NCI-H82 (cell line): ENCODE measurements around the gene CACNA1S.

ENCODE experiments used
- DNase-seq: peaks from one replicate; lab custom pipeline; 2025; lab: John Stamatoyannopoulos, UW

The CACNA1S gene

DNA sequence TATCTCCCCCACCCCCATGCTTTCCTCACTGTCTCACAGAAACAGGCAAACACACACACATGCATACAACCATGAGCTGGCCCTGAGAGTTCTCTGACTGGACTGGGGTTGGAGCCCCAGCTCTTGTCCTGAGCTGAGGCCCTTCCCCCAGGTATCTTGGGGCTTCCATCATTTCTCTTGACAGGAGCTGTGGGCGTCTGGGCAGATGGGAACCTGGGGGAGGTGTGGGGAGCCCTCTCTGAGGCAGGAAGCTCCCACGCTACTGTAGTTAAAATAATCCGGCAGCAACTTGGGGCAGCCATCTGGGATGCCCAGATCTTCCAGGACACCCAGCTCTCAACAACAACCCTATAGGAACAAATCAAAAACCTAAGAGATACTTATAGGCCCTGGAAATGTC lies 86.0 kb downstream of the CACNA1S start:
- DNase-seq, result peak; percentile 80

DNA sequence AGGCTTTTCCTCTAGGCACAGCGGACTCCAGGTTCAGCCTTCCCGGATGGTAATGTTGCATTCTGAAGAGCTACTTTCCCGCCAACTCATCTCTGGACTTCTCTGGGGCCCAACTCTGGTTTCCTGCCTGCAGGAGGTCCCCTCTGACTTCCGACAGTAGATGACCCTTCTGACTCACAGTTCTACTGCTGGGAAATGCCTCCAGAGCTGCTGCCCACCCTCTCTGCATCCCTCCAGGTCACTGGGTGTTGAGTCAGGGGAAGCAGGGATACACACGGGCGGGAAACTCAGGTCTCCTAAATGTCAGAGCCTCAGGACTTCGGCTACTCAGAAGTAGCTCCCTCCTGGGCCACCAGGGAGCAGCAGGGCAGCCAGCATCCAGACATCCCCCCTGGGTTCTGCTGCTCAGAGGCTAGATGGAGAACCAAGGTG lies 86.6 kb downstream of the CACNA1S start:
- peak; percentile 80 for DNase-seq

DNA sequence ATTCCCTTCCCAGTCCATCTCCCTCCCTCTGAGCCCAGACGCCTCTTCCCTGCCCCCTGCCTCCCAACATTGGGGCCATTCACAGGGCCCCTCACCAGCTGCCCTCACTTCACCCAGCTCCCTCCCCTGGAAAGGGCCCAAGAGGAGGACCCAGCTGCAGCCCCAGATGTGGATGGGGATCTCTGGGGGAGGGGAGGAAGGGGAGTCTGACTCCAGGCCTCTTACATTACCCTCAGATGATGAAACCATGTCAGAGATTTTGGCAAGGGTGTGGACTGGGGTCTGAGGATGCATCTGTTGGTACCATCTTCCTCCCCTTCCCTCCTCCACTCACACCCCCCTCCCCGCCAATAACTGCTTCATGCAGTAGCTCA lies 87.6 kb downstream of the CACNA1S start:
- DNase-seq, result no peak

DNA sequence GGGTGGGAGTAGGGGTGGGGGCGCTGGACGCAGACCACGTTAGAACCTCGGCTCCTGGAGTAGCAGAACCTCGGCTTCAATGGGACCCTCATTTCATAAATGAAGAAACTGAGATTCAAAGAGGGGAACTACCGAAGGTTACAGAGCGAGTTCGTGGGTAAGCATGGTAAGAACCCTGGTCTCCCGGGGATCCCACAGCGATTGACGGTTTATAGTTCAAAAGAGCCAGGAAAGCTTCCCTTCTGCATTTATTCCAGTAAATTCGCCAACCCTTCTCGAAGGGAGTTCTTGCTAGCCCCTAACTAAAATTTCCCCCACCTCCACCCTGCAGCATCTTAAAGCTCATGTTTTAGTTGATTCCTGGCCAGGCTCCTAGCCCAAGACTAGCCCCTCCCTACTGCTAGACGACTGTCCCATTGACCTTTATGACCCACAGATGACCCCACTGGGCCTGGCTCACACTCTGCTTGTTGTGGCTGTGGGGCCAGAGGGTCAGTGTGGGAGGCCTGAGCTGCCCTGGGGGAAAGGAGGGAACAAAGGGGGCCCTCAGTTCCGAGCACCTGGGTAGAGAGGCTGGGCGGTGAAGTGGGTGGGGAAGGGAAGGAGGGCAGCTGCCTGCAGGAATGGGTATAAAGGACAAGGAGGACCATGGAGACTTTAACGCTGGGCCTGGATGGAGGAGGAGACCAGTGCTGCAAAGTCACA lies 88.2 kb downstream of the CACNA1S start:
- no peak for DNase-seq

DNA sequence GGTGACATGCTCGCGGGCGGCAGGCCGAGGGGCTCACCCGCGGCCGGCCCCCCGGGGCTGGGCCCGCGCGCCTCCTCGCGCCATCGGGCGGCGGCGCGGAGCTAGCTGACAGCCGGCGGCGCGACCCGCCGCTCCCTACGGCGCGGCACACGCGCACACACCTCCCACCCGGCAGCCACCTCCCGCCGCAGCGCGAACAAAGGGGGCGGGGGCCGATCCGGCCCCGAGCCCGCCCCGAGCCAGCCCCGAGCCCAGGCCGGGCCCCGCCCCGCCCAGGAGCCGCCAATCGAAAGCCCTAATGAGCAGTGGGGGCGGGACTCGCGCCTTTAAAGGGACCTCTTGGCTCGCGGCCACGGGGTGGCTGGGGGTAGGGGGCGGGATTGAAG lies 88.7 kb downstream of the CACNA1S start, which contains the start of gene KIF21B:
KIF21B (minus strand) TSS at position 198 of the 386 bp plus-strand sequence. CDS start 331 bp downstream, outside the sequence.
- peak; percentile 99 for DNase-seq

DNA sequence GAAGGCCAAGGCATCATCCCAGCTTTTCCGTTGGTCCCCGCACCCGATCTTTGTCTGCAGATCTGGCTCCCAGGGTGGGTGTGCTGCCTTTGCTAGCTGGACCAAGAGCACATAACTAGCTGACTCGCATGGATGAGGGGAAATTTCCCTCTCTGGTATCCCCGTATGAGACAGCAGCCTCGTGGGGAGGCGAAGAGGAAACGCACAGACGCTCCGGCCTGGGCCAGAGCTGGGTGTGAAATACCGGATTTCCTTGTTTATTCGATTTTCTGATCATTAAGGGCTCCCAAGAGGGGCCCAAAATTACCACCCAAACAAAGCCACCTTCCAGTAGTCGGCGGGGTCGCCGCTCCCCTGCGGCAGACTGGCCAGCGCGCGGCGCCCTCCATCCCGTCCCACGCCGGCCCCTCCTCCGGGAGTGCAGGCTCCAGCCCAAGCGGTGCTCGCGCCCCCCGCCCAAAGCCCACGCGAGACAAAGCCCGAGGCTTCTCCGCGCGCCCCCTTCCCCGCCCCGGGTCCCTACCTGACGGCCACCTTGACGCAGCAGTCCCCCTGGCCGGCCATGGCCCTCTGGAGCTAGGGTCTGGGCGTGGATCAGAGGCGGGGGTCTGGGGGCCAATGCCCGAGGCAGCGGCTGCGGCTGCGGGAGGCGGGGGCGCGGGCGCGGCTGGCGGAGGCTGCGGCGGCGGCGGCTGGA lies 89.3 kb downstream of the CACNA1S start:
- DNase-seq, result peak; percentile 62

DNA sequence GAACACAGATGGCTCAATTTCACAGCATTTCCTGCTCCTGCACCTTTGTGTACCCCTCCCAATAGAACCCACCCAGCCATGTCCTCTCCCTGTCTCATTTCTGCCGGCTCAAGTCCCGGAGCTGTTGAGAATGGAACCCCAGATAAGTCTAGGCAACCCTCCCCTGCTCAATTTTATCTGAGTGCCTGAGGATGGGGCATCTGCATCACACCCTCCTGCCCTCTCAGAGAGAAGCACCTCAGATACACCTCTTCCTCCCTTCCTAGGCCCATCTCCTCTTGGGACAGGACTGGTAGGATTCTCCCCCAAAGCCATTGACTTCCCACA lies 89.8 kb downstream of the CACNA1S start:
- peak; percentile 62 for DNase-seq

DNA sequence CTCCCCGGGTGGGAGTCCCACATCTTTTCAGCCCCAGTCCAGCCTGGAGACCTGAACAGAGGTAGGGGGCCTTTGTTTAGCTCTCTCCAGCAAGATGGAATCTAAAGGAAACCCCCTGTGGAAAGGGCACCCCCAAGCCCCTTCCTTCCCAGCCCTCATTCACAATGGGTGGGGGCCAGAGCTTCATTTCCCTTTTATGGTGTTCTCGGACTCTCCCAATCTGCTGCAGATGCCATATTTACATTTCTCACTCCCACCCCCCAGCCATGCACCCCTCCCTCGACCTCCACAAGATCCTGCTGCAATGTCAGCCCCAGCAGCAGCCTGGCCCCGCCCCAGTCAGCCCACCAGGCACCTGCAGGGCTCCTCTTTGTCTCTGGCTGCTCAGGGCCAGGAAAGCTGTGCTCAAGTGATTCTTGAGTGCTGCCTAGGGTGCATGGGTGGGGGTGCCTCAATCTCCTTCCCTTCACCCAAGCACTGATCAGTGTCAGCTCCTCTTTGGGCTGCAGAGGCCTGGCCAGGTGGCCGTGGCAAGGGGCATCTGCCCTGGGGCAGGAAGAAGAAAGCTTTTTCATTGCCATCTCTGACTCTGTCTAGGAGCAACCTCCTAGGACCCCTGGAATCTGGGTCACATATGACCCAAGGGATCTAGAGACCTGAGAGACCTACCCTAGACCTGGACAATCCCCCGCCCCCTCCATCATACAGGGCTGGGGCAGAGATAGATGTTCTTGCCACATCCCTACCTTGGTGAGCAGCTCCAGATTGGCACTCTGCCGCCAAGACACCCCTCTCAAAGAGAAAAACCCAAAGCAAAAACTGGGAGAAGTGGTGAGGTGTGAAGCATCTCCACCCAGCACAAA lies 90.4 kb downstream of the CACNA1S start:
- peak; percentile 70 for DNase-seq

DNA sequence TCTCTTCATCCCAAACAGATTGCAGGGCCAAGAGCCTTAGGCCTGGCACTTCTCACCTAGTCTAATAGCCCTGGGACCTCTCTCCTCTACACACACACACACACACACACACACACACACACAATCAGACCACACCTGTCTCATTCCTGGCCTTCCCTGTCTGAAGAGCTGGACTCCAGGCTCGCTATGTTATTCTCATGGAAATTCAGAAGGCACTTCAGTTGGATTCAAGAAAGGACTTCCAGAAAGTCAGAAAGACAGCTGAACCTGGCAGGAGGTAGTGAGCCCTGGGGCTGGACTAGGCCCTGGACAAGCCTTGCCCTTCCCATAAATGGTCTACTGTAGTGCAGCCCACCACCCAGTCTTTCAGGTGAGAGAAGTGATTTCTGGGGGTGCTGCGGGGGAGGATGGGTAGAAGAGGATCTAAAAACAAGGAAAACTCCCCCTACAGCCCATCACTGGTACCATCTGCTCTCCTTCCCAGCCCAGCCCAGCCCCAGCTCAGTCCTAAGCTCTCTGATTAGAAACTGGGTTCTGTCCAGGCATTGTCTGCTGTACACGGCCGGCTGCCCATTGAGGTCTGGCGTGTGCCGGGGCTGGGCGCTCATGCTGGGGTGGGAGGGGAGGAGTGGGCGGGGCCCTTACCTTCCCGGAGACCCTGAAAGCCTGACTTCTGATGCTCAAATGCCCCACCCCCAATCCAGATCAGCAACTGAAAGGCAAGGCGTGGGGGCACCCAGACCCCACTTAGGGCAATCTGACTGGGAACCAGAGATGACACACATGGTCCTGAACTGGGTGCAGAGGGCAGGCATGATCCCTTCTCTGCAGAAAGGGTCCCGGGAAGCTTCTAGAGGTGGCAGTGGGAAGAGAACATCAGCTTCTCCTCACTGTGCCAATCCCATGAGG lies 91.3 kb downstream of the CACNA1S start:
- DNase-seq, result peak; percentile 95

DNA sequence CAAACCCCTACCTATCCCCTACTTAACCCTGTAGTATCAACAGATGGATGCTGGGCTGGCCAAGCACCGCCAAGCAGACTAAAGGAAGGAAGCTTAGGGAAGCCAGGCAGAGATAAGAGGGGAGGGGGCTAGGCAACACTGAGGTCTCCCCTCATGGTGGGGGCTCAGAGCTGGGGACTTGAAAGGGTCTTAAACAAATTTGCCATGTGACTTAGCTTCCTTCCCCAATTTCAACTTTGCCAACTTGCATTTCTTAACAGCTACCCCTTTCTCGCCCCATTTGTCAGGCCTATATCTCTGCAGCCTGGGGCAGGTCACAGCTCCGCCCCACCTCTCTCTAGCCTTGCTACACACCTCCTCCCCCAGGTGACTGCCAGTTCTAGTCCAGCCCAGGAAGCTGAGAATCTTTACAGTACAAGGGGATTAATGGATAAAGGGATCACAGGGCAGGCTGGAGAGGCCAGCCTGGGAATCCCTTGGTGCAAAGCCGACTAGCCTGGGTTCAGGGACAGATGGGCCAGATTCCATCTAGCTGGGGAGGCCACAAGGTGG lies 92.1 kb downstream of the CACNA1S start:
- peak; percentile 98 for DNase-seq

DNA sequence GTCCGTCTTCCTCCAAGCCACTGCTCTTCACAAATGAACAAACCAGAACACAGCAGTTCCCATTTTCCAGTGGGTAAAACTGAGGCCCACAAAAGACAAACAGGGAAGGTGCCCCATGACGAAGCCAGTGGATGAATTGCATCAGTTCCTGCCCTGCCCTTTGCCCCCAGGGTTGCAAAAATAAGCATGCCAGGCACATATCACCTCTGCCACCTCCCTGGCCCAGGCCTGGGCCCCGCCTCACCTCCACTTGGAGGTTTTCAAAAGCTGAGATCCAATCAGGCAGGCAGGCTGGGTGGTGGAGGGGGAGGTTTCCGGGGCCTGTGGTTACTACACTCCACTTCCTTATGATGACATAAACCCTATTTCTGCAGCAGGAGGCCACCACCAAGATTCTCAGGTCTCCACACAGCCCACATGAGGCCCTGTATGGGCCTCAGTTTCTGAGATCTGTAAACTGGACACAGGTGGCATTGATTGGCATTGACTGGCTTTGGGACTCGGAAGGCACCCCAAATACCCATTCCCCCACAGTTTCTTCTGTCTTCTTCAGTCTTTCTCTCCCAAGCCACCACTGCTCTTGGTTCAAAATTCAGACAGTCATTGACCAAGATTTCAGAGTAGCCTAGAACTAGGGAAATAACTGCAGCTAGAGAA lies 92.8 kb downstream of the CACNA1S start:
- DNase-seq, result peak; percentile 36

DNA sequence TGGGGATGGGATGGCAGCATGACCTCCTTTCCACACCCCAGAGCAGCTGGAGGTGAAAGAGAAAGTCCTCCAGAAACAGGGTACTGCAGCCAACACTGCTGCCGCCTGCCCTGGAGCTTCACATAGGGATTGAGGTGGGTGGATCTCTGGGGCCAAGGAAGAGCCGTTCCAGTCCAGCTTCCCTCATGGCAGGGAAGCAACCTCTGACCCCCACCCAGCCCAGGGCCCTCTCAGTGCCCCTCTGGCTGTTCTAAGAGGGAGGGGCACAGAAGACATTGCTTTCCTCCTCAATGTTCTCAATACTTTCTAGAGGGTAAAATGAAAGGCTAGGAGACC lies 94.4 kb downstream of the CACNA1S start:
- DNase-seq, result no peak

DNA sequence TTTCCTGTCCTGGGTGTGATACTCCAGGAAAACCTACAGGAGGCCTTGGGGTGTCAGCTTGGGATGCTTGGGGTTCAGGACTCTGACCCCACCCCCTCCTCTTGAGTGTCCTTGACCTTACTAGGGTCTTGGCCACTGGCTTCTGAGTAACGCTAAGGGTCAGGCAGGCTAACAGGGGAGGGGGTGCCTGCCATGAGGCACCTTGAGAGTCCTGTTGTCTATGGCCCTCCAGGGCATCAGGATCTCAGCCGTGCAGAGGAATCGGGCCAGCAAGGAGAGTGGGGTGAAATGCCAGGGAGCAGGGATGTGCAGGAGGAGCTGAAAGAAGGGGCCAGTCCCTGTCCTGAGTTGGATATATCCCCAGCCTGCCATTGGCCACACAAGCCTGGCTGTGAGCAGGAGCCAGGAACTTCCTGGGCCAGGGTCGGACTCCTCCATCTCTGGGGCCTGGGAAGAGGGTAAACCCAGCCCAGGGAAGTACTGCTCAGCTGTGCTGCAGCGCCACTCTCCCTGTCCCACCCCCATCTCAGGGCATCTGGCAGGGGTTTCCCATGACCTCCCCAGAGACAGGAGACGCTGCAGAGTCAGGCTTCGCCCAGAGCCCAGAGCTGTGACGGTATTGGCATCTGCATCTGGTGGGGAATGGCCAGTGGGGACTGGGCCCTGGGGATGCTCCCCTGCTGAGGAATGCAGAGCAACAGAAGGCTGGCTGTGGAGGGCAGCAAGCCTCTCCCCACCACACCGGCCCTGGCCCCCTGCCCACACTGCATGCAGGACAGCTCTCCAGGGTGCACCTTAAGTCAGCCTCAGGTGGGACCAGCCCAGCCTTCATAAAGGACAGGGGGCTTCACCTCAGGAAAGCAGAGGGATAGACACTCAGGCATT lies 95.0 kb downstream of the CACNA1S start:
- DNase-seq, result peak; percentile 94

DNA sequence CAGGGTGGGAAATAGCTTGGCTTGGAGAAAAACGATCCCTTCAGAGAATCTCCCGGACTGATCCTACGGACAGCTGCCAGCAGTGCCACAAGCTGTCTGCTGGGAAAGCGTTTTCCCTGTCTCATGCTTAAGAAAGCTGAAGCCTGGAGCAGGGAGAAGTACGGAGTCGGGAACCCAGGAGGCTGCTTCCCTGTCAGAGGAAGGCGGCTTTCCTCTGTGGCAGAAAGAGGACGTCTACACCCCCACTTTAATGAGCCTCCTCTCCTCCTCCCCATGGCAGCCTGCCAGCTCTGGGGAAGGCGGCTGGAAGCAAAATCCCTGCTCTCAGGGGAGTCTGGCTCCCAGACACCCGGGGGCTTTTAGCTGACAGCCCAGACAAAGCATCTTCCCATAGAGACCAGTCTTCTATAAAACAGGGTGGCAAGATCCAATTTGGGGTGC lies 96.0 kb downstream of the CACNA1S start:
- DNase-seq, result peak; percentile 97

DNA sequence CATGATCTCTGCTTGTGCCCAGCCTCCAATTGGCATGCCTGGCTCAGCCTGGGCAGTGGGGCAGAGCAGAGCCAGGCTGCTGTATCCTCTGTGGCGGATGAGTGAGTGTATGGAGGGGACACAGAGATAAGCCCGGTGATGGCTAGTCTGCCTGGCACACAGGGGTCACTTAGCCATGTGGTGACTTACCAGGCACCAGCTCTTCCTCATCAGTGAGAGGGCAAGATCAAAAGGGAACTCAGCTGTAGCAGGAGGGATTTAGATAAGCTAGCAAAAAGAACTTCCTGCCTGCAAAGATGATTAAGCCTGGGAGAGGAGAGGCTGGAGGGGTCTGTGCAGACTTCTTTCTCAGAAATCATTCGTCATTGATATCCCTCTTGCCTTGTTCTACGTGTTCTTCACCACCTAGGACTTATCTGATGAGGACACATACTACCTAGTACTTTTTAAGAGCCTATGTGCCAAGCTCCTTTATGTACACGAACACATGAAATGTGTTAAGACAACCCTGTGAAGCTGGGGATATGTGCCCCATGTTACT lies 96.6 kb downstream of the CACNA1S start:
- DNase-seq, result peak; percentile 81

DNA sequence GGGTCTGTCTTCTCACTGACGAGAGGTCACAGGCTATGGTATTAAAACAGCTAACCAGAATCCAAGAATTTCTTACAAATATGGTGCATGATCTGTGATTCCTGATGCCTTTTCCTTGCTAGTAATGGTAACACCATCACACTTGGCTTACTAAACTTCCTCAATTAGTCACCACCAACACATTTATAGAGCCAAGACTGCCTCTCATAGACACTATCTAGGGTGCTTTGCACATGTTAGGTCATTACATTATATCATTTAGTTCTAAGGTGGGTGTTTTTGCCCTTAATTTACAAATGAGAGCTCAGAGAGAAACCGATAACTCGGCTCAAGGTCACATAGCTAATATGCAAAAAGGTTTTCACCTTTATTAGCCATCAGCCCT lies 97.4 kb downstream of the CACNA1S start:
- DNase-seq, result no peak

DNA sequence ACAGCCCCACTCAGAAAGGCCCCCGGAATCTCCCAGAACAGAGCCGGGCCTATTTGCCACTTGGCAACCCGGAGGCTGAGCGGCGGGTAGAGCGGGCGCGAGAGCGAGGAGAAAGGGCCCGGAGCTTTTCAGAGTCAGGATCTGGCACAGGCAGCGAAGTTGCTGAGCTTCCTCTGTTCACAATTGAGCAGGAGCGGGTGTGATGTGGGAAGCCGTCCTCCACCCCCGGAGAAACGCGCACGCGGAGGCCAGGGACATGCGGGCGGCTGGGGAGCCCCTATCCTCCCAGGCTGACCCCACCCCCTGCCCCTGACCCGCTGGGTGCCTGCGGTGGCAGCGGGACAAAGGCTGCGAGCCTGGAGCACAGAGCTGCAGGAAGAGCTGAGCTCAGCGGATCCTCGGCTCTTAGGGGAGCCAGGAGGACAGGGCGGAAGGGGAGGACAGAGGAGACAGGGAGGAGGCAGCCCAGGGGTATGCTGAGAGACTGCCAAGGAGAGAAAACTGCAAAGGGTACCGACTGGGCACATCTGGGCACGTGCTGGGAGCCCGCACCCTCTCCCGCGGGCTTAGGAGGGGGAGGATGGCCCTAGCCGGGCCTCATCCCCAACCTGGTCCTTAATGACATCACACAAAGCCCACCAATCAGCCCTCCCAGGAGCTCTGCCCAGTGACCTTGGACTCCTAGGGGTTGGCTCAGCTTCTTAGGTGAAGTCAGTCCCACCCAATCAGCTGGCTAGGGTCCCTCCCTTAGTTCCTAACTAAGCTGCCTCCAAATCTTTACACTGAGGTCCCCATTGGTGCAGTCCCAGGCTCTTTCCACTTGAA lies 98.0 kb downstream of the CACNA1S start:
- DNase-seq, result peak; percentile 91

DNA sequence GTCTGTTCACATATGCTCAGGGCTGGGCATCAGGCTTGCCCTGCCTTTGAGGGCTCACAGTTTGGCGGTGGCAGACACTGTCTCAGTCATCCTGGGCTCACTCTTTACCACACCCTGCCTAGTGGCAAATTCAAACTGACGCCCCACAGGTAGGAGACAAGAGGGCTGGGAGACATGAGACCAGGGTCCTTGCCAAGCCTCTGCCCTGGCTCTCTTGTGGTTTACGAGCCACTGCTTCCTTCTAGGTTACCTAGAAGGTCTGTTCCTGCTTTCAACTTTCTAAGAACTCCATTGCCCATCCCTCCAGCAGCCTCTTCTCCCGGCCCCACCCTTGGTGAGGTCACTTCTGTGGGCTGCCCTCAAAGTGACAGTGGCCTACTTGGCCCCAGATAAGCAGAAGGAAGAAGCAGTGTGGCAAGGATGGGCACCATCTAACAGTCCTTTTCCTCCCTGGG lies 99.2 kb downstream of the CACNA1S start:
- DNase-seq, result no peak

DNA sequence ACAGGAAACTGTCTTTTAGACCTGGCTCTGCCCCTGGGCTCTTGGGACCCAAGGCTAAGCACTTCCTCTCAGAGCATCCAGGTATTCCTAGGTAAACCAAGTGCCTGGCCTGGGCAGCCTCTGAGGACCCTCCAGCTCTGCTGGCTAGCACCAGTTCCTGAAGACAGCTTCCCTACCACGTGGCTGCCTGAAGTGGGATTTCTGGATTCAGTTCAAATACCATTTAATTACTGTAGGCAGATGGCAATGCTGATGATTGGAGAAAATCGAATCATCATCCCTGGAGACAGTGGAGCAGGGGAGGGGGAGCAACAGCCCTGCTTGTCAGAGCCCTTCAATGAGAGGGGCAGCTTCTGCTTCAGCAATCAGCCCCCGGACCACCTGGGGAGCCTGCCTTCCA lies 100.6 kb downstream of the CACNA1S start:
- peak; percentile 98 for DNase-seq
